K562 (cell line): ENCODE measurements around the gene ATXN1L. TPM values are rescaled to one million over a fixed set of nuclear protein-coding genes. Genes with fewer than 3 reads are reported as not detected.

Experiments used
- ATAC-seq: fragments of 200-7000 bp; cut with Tn5 transposase; 3 replicates; pipeline ENCODE4 v1.9.1; 2020; ENCODE audit warnings: moderate library complexity
- BruUV-seq: library from RNA; stranded (reverse); fragments of 400-500 nt; replicated peaks from 2 replicates; lab custom pipeline; 2021; lab: Mats Ljungman, UMichigan
- CTCF ChIA-PET: fragments of 300-600 bp; formaldehyde crosslinking; extraction: SDS; loops from one replicate; lab custom pipeline; 2021; ENCODE audit warnings: low intra/inter-chr PET ratio; lab: Yijun Ruan, JAX
- POLR2A ChIA-PET: fragments of 300-600, 350-650 bp; sonication (Branson Sonifier 250); formaldehyde crosslinking; extraction: SDS; loops from one replicate; lab custom pipeline; 2021; ENCODE audit warnings: antibody characterized with exemption, inconsistent platforms; lab: Yijun Ruan, JAX
- DNase-seq, 4 experiments: peaks; one replicate each; pipeline versions ENCODE4 v3.0.0 to v3.0.0-alpha.2; 2011 to 2018; ENCODE audit warnings: low spot score in 3 of 4, mixed read lengths in 3 of 4; ENCODE audit errors: extremely low read depth in 1 of 4
- FAIRE-seq: peaks from 2 replicates; lab custom pipeline; 2011; peaks lifted over from hg19 to GRCh38; lab: Jason Lieb, UNC
- H2AFZ ChIP-seq: 2 replicates; pipeline ENCODE4 v1.6.0; 2011; ENCODE audit warnings: low read depth, low read length, control low read depth, inconsistent platforms
- H3K27ac ChIP-seq: fragments of 200-600 bp; 3 replicates; pipeline ENCODE4 v1.8.0; 2011; ENCODE audit warnings: low read depth, mild to moderate bottlenecking, control low read depth, inconsistent platforms, low read length, moderate library complexity, mixed read lengths; ENCODE audit errors: extremely low read depth
- H3K27me3 ChIP-seq, 2 experiments: fragments of 300-600 bp in 1 of 2; 2 replicates in 1 of 2; 3 replicates in 1 of 2; pipeline versions ENCODE4 v1.6.0 to v1.8.0; 2011; ENCODE audit warnings: inconsistent platforms in 2 of 2, low read length in 2 of 2, mild to moderate bottlenecking in 1 of 2, mixed read lengths in 1 of 2, moderate library complexity in 1 of 2; ENCODE audit not compliant: control insufficient read depth in 2 of 2, insufficient read depth in 2 of 2
- H3K36me3 ChIP-seq: fragments of 300-600 bp; 3 replicates; pipeline ENCODE4 v1.8.0; 2011; ENCODE audit warnings: mild to moderate bottlenecking, low read length, inconsistent platforms; ENCODE audit not compliant: control insufficient read depth, insufficient read depth
- H3K4me1 ChIP-seq, 2 experiments: fragments of 200-600 bp in 1 of 2; replicated peaks in 1 of 2; 2 replicates in 1 of 2; 3 replicates in 1 of 2; pipeline versions ENCODE4 v1.5.1 to v1.8.0; 2011; ENCODE audit warnings: inconsistent platforms in 2 of 2, low read length in 2 of 2, mild to moderate bottlenecking in 1 of 2, mixed read lengths in 1 of 2, moderate library complexity in 1 of 2; ENCODE audit not compliant: control insufficient read depth in 2 of 2, insufficient read depth in 2 of 2
- H3K4me2 ChIP-seq: 2 replicates; pipeline ENCODE4 v1.6.1; 2011; ENCODE audit warnings: low read length, control low read depth, inconsistent platforms, mixed read lengths; ENCODE audit not compliant: insufficient read depth
- H3K4me3 ChIP-seq: fragments of 200-600 bp; sonication (generic), shearing (Covaris generic); 2 replicates; pipeline ENCODE4 v1.5.1; 2016; ENCODE audit warnings: control low read depth, inconsistent platforms
- H3K79me2 ChIP-seq: fragments of 200-600 bp; 3 replicates; pipeline ENCODE4 v1.8.0; 2011; ENCODE audit warnings: low read length, inconsistent platforms; ENCODE audit not compliant: control insufficient read depth, insufficient read depth
- H3K9ac ChIP-seq, 2 experiments: 2 replicates each; pipeline versions ENCODE4 v1.6.0 to v1.6.1; 2011; ENCODE audit warnings: low read depth in 2 of 2, low read length in 2 of 2, control low read depth in 1 of 2, inconsistent platforms in 1 of 2, mild to moderate bottlenecking in 1 of 2, mixed read lengths in 1 of 2; ENCODE audit not compliant: insufficient read depth in 1 of 2
- H3K9me1 ChIP-seq: one replicate; pipeline ENCODE4 v1.6.0; 2011; ENCODE audit warnings: inconsistent platforms, mild to moderate bottlenecking, low read length, moderate library complexity; ENCODE audit not compliant: control insufficient read depth, insufficient read depth
- H3K9me3 ChIP-seq: replicated peaks from 2 replicates; pipeline ENCODE4 v1.5.1; 2011; ENCODE audit warnings: low read depth, low read length, inconsistent platforms; ENCODE audit not compliant: control insufficient read depth, insufficient read depth
- H4K20me1 ChIP-seq: replicated peaks from 2 replicates; pipeline ENCODE4 v1.6.1; 2011; ENCODE audit warnings: low read length, inconsistent platforms, mixed read lengths; ENCODE audit not compliant: control insufficient read depth, insufficient read depth
- ATF4 ChIP-seq: fragments of 450-650 bp; formaldehyde crosslinking; IDR thresholded peaks from 2 replicates; pipeline ENCODE4 v1.4.0; 2022; ENCODE audit warnings: mild to moderate bottlenecking, moderate library complexity
- E2F5 ChIP-seq: sonication (generic); formaldehyde crosslinking; IDR thresholded peaks from 2 replicates; pipeline ENCODE4 v1.8.0; 2022; ENCODE audit warnings: mild to moderate bottlenecking, missing genetic modification reagents
- ETS1 ChIP-seq: conservative IDR thresholded peaks from 2 replicates; pipeline ENCODE4 v1.6.1; 2011; ENCODE audit warnings: low read depth, mild to moderate bottlenecking, low read length; ENCODE audit not compliant: control insufficient read depth
- GATA2 ChIP-seq: sonication (generic); formaldehyde crosslinking; IDR thresholded peaks from 2 replicates; pipeline ENCODE4 v1.4.0; 2020; ENCODE audit warnings: mild to moderate bottlenecking, missing genetic modification reagents
- HES1 ChIP-seq: fragments of 450-650 bp; IDR thresholded peaks from 2 replicates; pipeline ENCODE4 v1.6.1; 2016; ENCODE audit warnings: low read depth, mild to moderate bottlenecking, moderate library complexity
- HMGXB4 ChIP-seq: sonication (generic); formaldehyde crosslinking; IDR thresholded peaks from 2 replicates; pipeline ENCODE4 v1.8.1; 2023; ENCODE audit warnings: mild to moderate bottlenecking, missing genetic modification reagents
- KDM4B ChIP-seq, 2 experiments: fragments of 450-650 bp in 1 of 2; sonication (generic) in 1 of 2; IDR thresholded peaks; 2 replicates each; pipeline ENCODE4 v1.6.1; 2016 to 2017; ENCODE audit warnings: borderline replicate concordance in 2 of 2, antibody characterized with exemption in 1 of 2, low read depth in 1 of 2, mild to moderate bottlenecking in 1 of 2
- KLF10 ChIP-seq: fragments of 250-450 bp; sonication (Bioruptor Pico); IDR thresholded peaks from 2 replicates; pipeline ENCODE4 v1.6.1; 2021; ENCODE audit warnings: matching md5 sums
- MTA1 ChIP-seq: fragments of 450-650 bp; IDR thresholded peaks from 2 replicates; pipeline ENCODE4 v1.6.1; 2017; ENCODE audit warnings: borderline replicate concordance
- MXI1 ChIP-seq: IDR thresholded peaks from 2 replicates; pipeline ENCODE4 v1.6.1; 2011; ENCODE audit warnings: low read depth, mild to moderate bottlenecking, improper control_type of control experiment, low read length
- NCOA2 ChIP-seq, 2 experiments: fragments of 450-650 bp; IDR thresholded peaks; 2 replicates each; pipeline ENCODE4 v1.6.1; 2018; ENCODE audit warnings: mild to moderate bottlenecking in 2 of 2, moderate library complexity in 1 of 2; ENCODE audit not compliant: partially characterized antibody in 2 of 2
- NR2F6 ChIP-seq: fragments of 450-650 bp; formaldehyde crosslinking; IDR thresholded peaks from 2 replicates; pipeline ENCODE4 v1.4.0; 2020; ENCODE audit warnings: mild to moderate bottlenecking
- SLC30A9 ChIP-seq: fragments of 250-450 bp; sonication (Bioruptor Pico); IDR thresholded peaks from 2 replicates; pipeline ENCODE4 v1.8.0; 2022; ENCODE audit warnings: mild to moderate bottlenecking, moderate library complexity
- SMARCA4 ChIP-seq: fragments of 450-650 bp; IDR thresholded peaks from 2 replicates; pipeline ENCODE4 v1.6.1; 2016
- TRIM28 ChIP-seq: fragments of 450-650 bp; IDR thresholded peaks from 2 replicates; pipeline ENCODE4 v1.6.1; 2017
- ZNF561 ChIP-seq: fragments of 450-650 bp; formaldehyde crosslinking; conservative IDR thresholded peaks from 2 replicates; pipeline ENCODE4 v1.4.0; 2020; ENCODE audit warnings: mild to moderate bottlenecking, moderate library complexity
- WGBS: fragments of 100-300 bp; shearing (Covaris generic); methylation state at CpG from one replicate; pipeline ENCODE4 v1.1.6; 2016; ENCODE audit warnings: low coverage, mixed read lengths; ENCODE audit not compliant: insufficient coverage; ENCODE audit errors: missing lambda C conversion rate; 5-methylcytosine and 5-hydroxymethylcytosine counted together
- in situ Hi-C: fragments of 300-500 bp; cut with MboI; formaldehyde crosslinking; loops from 4 replicates; pipeline ENCODE4 v1.15.0; 2018; ENCODE audit warnings: inconsistent platforms, mixed read lengths
- intact Hi-C: fragments of 100-400 bp; cut with micrococcal nuclease; formaldehyde crosslinking; loops from 2 replicates; pipeline ENCODE4 v1.14.2; 2022
- polyA plus RNA-seq, 8 experiments: library from polyadenylated mRNA; depleted of rRNA in 4 of 8; stranded (reverse) in 5 of 8; unstranded in 3 of 8; fragments of >200 nt; fragmentation: Nextera tagmentation in 2 of 8; fragmentation: Illumina TruSeq in 1 of 8; extraction: Ambion mirVana in 2 of 8; extraction: Trizol in 1 of 8; gene quantifications; 2 replicates each; pipeline versions ENCODE4 v1.2.1 to v1.2.3, GENCODE V29; 2011 to 2014; ENCODE audit warnings: inconsistent platforms in 1 of 8, missing spikeins in 1 of 8
- total RNA-seq, 7 experiments: library from RNA; depleted of rRNA in 6 of 7; stranded (reverse); fragments of >200 nt in 6 of 7; fragmentation: Illumina TruSeq in 2 of 7; extraction: Trizol in 2 of 7; gene quantifications; 2 replicates each; pipeline versions ENCODE4 v1.2.1 to v1.2.3, GENCODE V29; 2011 to 2021; ENCODE audit warnings: low replicate concordance in 1 of 7

Gene ATXN1L
- total and polyA plus RNA-seq, 9 of the 15 experiments (the other 6 are each of a cell fraction or from before 2014, with no cell fraction given) = 1.4 to 11.3 (median 9.3) TPM

DNA sequence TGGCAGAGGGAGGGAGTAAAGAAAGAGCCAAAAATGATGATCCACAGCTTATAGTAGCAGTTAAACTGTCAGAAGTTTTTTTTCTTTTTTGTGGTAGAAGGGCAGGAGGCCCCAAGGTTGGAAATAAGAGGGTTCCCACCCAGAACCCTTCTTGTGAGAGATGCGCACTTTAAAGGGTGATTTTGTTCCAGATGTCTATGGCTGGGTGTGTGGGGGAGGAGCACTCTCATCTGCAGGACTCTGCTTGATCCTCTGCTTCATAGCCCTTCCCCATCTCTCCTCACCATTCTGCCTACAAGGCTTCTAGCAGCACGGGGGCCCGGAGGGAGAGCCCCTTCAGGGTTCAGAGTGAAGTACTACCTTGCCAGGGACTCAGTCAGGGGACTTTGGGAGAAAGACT lies 6.4 kb downstream of the ATXN1L start:
- no peak overlapping the region for H2AFZ ChIP-seq
- H3K79me2 ChIP-seq = peaks cover 10% of the 10 kb centered on the region
- no peak overlapping the region for H3K9ac ChIP-seq
- H3K36me3 ChIP-seq = peaks cover 63% of the 10 kb centered on the region
- no peak for TF ChIP-seq NR2F6 (CRISPR knock-in tag)
- TF ChIP-seq E2F5 (CRISPR knock-in tag) = no peak
- TF ChIP-seq SMARCA4 = no peak
- TF ChIP-seq NCOA2 (IDR thresholded peaks at IDR 0.05; ENCODE audit: partially characterized antibody in 2 of 2) = no peak
- no peak for TF ChIP-seq ATF4 (CRISPR knock-in tag)
- no peak for TF ChIP-seq MTA1
- TF ChIP-seq ETS1 = no peak
- no peak for TF ChIP-seq KLF10 (CRISPR knock-in tag)
- TF ChIP-seq SLC30A9 (CRISPR knock-in tag) = no peak
- no peak for TF ChIP-seq GATA2 (CRISPR knock-in tag)
- no peak for TF ChIP-seq HES1
- no peak for TF ChIP-seq KDM4B (IDR thresholded peaks at IDR 0.05; ENCODE audit: borderline replicate concordance in 2 of 2, low read depth in 1 of 2)
- TF ChIP-seq MXI1 = no peak
- TF ChIP-seq HMGXB4 = no peak
- TF ChIP-seq ZNF561 (CRISPR knock-in tag) = no peak
- no peak for TF ChIP-seq TRIM28
- 77% methylated on average over 3 of the region's 3 CpGs for WGBS
- no peak overlapping the region for H3K4me3 ChIP-seq
- BruUV-seq = no TSS peak
- intact Hi-C loops (no loop called here), in situ Hi-C loops (no loop called here)
- H3K27ac ChIP-seq = no peak overlapping the region
- no peak for FAIRE-seq
- H3K9me1 ChIP-seq = peaks cover 3% of the 10 kb centered on the region
- H3K4me1 ChIP-seq = no peaks in the 10 kb centered on the region; a peak in 1 of 5 replicates
- no peak for ATAC-seq
- DNase-seq = no peak
- ChIA-PET CTCF (no interaction called here), POLR2A (interaction anchor here (0.7 to 2.2 kb wide), 3 partner anchors 10 to 171 kb away, joined by 3 to 18 read pairs (median 3); no protein-coding TSS in a partner anchor)
- H3K27me3 ChIP-seq = no peaks in the 10 kb centered on the region
- H3K9me3 ChIP-seq = no peaks in the 10 kb centered on the region
- peaks cover 4% of the 10 kb centered on the region for H4K20me1 ChIP-seq
- no peak overlapping the region for H3K4me2 ChIP-seq
